GM12878 (cell line): ENCODE data around the gene SCYL3. TPM values are rescaled to one million over a fixed set of nuclear protein-coding genes. Genes with fewer than 3 reads are reported as not detected.

Experiments used
- ATAC-seq: fragments of 200-7000 bp; cut with Tn5 transposase; 3 replicates; pipeline ENCODE4 v1.9.1; 2020; ENCODE audit warnings: mild to moderate bottlenecking, moderate library complexity
- BruUV-seq: library from RNA; stranded (reverse); fragments of 400-500 nt; replicated peaks from 2 replicates; lab custom pipeline; 2021; lab: Mats Ljungman, UMichigan
- CTCF ChIA-PET: fragments of 300-600 bp; sonication (Branson Sonifier 250); formaldehyde crosslinking; extraction: SDS; loops from one replicate; lab custom pipeline; 2021; ENCODE audit warnings: inconsistent platforms; lab: Yijun Ruan, JAX
- POLR2A ChIA-PET: fragments of 350-600 bp; formaldehyde crosslinking; extraction: SDS; loops from one replicate; lab custom pipeline; 2021; ENCODE audit warnings: inconsistent platforms; lab: Charles Lee
- RAD21 ChIA-PET: fragments of 300-600 bp; sonication (Branson Sonifier 250); formaldehyde crosslinking; loops from one replicate; lab custom pipeline; 2023; ENCODE audit warnings: antibody characterized with exemption; ENCODE audit not compliant: unreplicated experiment; lab: Charles Lee
- SMC1A ChIA-PET: fragments of 300-600 bp; sonication (Branson Sonifier 250); formaldehyde crosslinking; loops from one replicate; lab custom pipeline; 2023; ENCODE audit not compliant: unreplicated experiment, uncharacterized antibody; lab: Charles Lee
- DNase-seq: peaks from one replicate; pipeline ENCODE4 v3.0.0-alpha.2; 2011; ENCODE audit warnings: low read depth, low spot score
- FAIRE-seq: peaks from 3 replicates; lab custom pipeline; 2011; peaks lifted over from hg19 to GRCh38; lab: Jason Lieb, UNC
- H2AFZ ChIP-seq: 2 replicates; pipeline ENCODE4 v1.6.0; 2011; ENCODE audit warnings: low read depth, low read length, control low read depth; ENCODE audit not compliant: control insufficient read depth
- H3K27ac ChIP-seq: 2 replicates; pipeline ENCODE4 v1.5.1; 2011; ENCODE audit warnings: control low read depth; ENCODE audit not compliant: control insufficient read depth, insufficient read depth
- H3K27me3 ChIP-seq, 2 experiments: replicated peaks in 1 of 2; 2 replicates each; pipeline versions ENCODE4 v1.6.0 to v1.6.1; 2011; ENCODE audit warnings: low read length in 1 of 2; ENCODE audit not compliant: control insufficient read depth in 2 of 2, insufficient read depth in 2 of 2
- H3K36me3 ChIP-seq, 2 experiments: 2 replicates each; pipeline ENCODE4 v1.5.1; 2011; ENCODE audit warnings: low read length in 1 of 2; ENCODE audit not compliant: control insufficient read depth in 2 of 2, insufficient read depth in 2 of 2
- H3K4me1 ChIP-seq: 2 replicates; pipeline ENCODE4 v1.6.1; 2011; ENCODE audit warnings: mild to moderate bottlenecking, low read length, moderate library complexity, mixed read lengths; ENCODE audit not compliant: control insufficient read depth, insufficient read depth
- H3K4me2 ChIP-seq: 2 replicates; pipeline ENCODE4 v1.6.0; 2011; ENCODE audit warnings: control low read depth; ENCODE audit not compliant: control insufficient read depth, insufficient read depth
- H3K4me3 ChIP-seq: fragments of 200-600 bp; sonication (generic); 2 replicates; pipeline ENCODE4 v1.5.1; 2016
- H3K79me2 ChIP-seq: 2 replicates; pipeline ENCODE4 v1.6.0; 2011; ENCODE audit warnings: low read length; ENCODE audit not compliant: control insufficient read depth, insufficient read depth
- H3K9ac ChIP-seq: 2 replicates; pipeline ENCODE4 v1.8.0; 2011; ENCODE audit warnings: low read length, control low read depth, mixed read lengths; ENCODE audit not compliant: control insufficient read depth, insufficient read depth
- H3K9me3 ChIP-seq: replicated peaks from 3 replicates; pipeline ENCODE4 v1.5.1; 2011; ENCODE audit warnings: mild to moderate bottlenecking, low read length; ENCODE audit not compliant: control insufficient read depth, insufficient read depth
- H4K20me1 ChIP-seq: 2 replicates; pipeline ENCODE4 v1.6.0; 2011; ENCODE audit not compliant: control insufficient read depth, insufficient read depth
- ATF7 ChIP-seq: fragments of 450-650 bp; IDR thresholded peaks from 2 replicates; pipeline ENCODE4 v1.6.1; 2016; ENCODE audit warnings: low read depth, mild to moderate bottlenecking
- BACH1 ChIP-seq: fragments of 450-650 bp; IDR thresholded peaks from 2 replicates; pipeline ENCODE4 v1.6.1; 2017; ENCODE audit warnings: mild to moderate bottlenecking, borderline replicate concordance
- BCL11A ChIP-seq: IDR thresholded peaks from 2 replicates; pipeline ENCODE4 v1.6.1; 2011; ENCODE audit warnings: low read depth, low read length
- CREM ChIP-seq: IDR thresholded peaks from 2 replicates; pipeline ENCODE4 v1.6.1; 2014; ENCODE audit warnings: antibody characterized with exemption, low read depth
- ELK1 ChIP-seq: IDR thresholded peaks from 2 replicates; pipeline ENCODE4 v1.6.1; 2012; ENCODE audit warnings: low read depth, low read length, improper control_type of control experiment
- HCFC1 ChIP-seq: fragments of 150-350 bp; IDR thresholded peaks from 2 replicates; pipeline ENCODE4 v1.6.1; 2014; ENCODE audit warnings: low read length
- KLF5 ChIP-seq: fragments of 450-650 bp; IDR thresholded peaks from 2 replicates; pipeline ENCODE4 v1.6.1; 2014; ENCODE audit warnings: mild to moderate bottlenecking; ENCODE audit not compliant: partially characterized antibody
- MYB ChIP-seq: fragments of 150-350 bp; IDR thresholded peaks from 2 replicates; pipeline ENCODE4 v1.6.1; 2014; ENCODE audit warnings: mild to moderate bottlenecking, low read depth, low read length, borderline replicate concordance
- POU2F2 ChIP-seq: IDR thresholded peaks from 3 replicates; pipeline ENCODE4 v1.6.1; 2011; ENCODE audit warnings: low read depth, mild to moderate bottlenecking, low read length, borderline replicate concordance
- RBBP5 ChIP-seq: fragments of 200-600 bp; sonication (generic); conservative IDR thresholded peaks from 2 replicates; pipeline ENCODE4 v1.6.1; 2016
- SREBF2 ChIP-seq: IDR thresholded peaks from 2 replicates; pipeline ENCODE4 v1.6.1; 2012; ENCODE audit warnings: mild to moderate bottlenecking, low read length
- SRF ChIP-seq, 2 experiments: IDR thresholded peaks; 2 replicates each; pipeline ENCODE4 v1.6.1; 2011; ENCODE audit warnings: low read depth in 2 of 2, low read length in 2 of 2, mild to moderate bottlenecking in 1 of 2, moderate library complexity in 1 of 2
- SUZ12 ChIP-seq: fragments of 200-600 bp; sonication (generic); IDR thresholded peaks from one replicate; pipeline ENCODE4 v1.6.1; 2018; ENCODE audit warnings: antibody characterized with exemption, mild to moderate bottlenecking; ENCODE audit not compliant: unreplicated experiment
- TCF12 ChIP-seq: IDR thresholded peaks from 2 replicates; pipeline ENCODE4 v1.6.1; 2011; ENCODE audit warnings: low read depth, mild to moderate bottlenecking, low read length
- TCF3 ChIP-seq: IDR thresholded peaks from 2 replicates; pipeline ENCODE4 v1.6.1; 2012; ENCODE audit warnings: low read depth, mild to moderate bottlenecking, low read length, borderline replicate concordance; ENCODE audit not compliant: insufficient read depth
- ZNF24 ChIP-seq: fragments of 450-650 bp; IDR thresholded peaks from 2 replicates; pipeline ENCODE4 v1.6.1; 2017; ENCODE audit warnings: antibody characterized with exemption, mild to moderate bottlenecking
- WGBS: methylation state at CpG from one replicate; pipeline ENCODE4 v1.1.6; 2016; ENCODE audit warnings: low lambda C conversion rate; ENCODE audit not compliant: insufficient replicate concordance, insufficient coverage; ENCODE audit errors: missing lambda C conversion rate; 5-methylcytosine and 5-hydroxymethylcytosine counted together
- in situ Hi-C: fragments of 300-500 bp; cut with MboI; formaldehyde crosslinking; loops from 9 replicates; pipeline ENCODE4 v1.14.3; 2018; ENCODE audit warnings: mixed read lengths
- intact Hi-C: fragments of 100-400 bp; cut with micrococcal nuclease; formaldehyde crosslinking; loops from one replicate; pipeline ENCODE4 v1.14.2; 2022; ENCODE audit not compliant: unreplicated experiment
- polyA plus RNA-seq, 11 experiments: library from polyadenylated mRNA; depleted of rRNA in 4 of 11; unstranded in 6 of 11; stranded (reverse) in 5 of 11; fragments of >200 nt; fragmentation: Nextera tagmentation in 4 of 11; fragmentation: Illumina TruSeq in 1 of 11; extraction: Ambion mirVana in 4 of 11; extraction: Trizol in 1 of 11; gene quantifications; 1 replicate in 1 of 11; 2 replicates in 10 of 11; pipeline versions ENCODE4 v1.2.1 to v1.2.3, GENCODE V29; 2011 to 2016; ENCODE audit warnings: inconsistent platforms in 2 of 11, missing spikeins in 2 of 11, low read depth in 1 of 11
- total RNA-seq, 4 experiments: library from RNA; depleted of rRNA in 3 of 4; stranded (reverse); fragments of >200 nt in 3 of 4; fragmentation: Illumina TruSeq in 1 of 4; extraction: Trizol in 1 of 4; gene quantifications; 2 replicates each; pipeline versions ENCODE4 v1.2.1 to v1.2.3, GENCODE V29; 2013 to 2021

The SCYL3 gene
- total and polyA plus RNA-seq, 10 of the 15 experiments (the other 5 are each of a cell fraction or from before 2014, with no cell fraction given): 4.3 to 14.3 (median 10.3) TPM

DNA sequence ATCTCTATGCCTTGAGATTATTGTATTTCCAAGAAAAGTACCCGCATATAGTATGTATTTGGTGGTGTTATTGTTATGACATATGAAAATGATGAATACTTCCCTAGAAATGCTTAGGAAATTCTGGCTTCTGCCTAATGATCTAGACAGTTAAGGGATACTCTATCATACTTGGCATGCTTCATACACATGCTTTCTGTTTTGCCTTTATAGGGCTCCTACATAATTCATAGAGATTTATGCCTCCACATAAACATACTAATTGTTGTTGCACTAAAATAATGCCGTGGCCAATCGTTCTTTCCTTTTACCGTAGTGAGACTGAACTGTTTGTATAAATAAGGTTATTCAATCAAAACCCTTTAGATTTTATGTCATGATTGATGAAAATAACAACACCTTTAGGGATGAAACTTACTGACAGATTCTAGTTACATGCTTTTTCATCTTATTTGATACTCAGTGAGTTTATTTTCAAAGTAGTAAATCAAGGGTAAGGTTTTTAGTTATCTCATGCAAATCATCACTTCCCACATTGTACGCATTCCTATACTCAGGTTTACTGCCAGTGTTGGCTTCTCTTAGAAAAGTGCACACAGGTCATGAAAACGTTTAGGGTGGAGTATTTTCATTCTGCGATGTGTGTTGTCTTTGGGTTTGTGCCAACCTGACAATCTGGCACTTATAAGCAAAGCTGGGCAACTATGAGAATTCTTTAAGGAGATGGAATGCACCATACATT is 40.5 kb upstream of the SCYL3 start:
- no TSS peak for BruUV-seq
- in situ Hi-C loops: no loop called here

GRCh38 chr1:169931795-169932231 is 38.1 kb upstream of the SCYL3 start:
- no TSS peak for BruUV-seq
- in situ Hi-C loops: no loop called here
- H2AFZ ChIP-seq: no peak overlapping the region
- no peak for DNase-seq
- H3K4me3 ChIP-seq: no peak overlapping the region
- no peaks in the 10 kb centered on the region for H3K9me3 ChIP-seq
- no peaks in the 10 kb centered on the region for H4K20me1 ChIP-seq
- ChIA-PET CTCF (interaction anchor here (0.6 kb wide), 1 partner anchor 38 kb away, joined by 3 read pairs; the partner anchor contains the start of gene SCYL3), SMC1A (no interaction called here), RAD21 (no interaction called here), POLR2A (no interaction called here)
- no peak overlapping the region for H3K4me2 ChIP-seq
- FAIRE-seq: no peak
- H3K36me3 ChIP-seq: no peaks in the 10 kb centered on the region; a peak in 1 of 4 replicates
- no peak for ATAC-seq
- H3K79me2 ChIP-seq: no peaks in the 10 kb centered on the region
- no peak for TF ChIP-seq SRF (IDR thresholded peaks at IDR 0.05; ENCODE audit: low read depth in 2 of 2, low read length in 2 of 2)
- no peak for TF ChIP-seq RBBP5
- TF ChIP-seq ELK1: no peak
- no peak for TF ChIP-seq BACH1
- no peak for TF ChIP-seq ATF7
- no peak for TF ChIP-seq HCFC1
- TF ChIP-seq SREBF2: no peak
- TF ChIP-seq MYB: no peak
- no peak for TF ChIP-seq TCF12
- no peak for TF ChIP-seq TCF3
- TF ChIP-seq CREM: no peak
- TF ChIP-seq SUZ12: no peak
- TF ChIP-seq BCL11A: no peak
- TF ChIP-seq KLF5: no peak
- no peaks in the 10 kb centered on the region for H3K4me1 ChIP-seq
- 0% methylated on average over 1 of the region's 1 CpG for WGBS
- no peak overlapping the region for H3K27ac ChIP-seq
- intact Hi-C loops: loop anchor here (10.0 kb wide), 1 partner anchor 313 kb away; no protein-coding TSS in a partner anchor
- H3K27me3 ChIP-seq: no peaks in the 10 kb centered on the region
- no peak overlapping the region for H3K9ac ChIP-seq

More for the DNA sequence above, 40.5 kb upstream of the SCYL3 start:
- Histone ChIP-seq H3K9ac (no peak overlapping the region), H3K27ac (no peak overlapping the region), H3K9me3 (no peaks in the 10 kb centered on the region)
- TF ChIP-seq POU2F2 (no peak), ZNF24 (no peak)
- TF ChIP-seq, all 136 proteins: peak for 0
- H2AFZ ChIP-seq: no peak overlapping the region
- no peak overlapping the region for H3K4me3 ChIP-seq
- no peaks in the 10 kb centered on the region for H3K27me3 ChIP-seq
- DNase-seq (no peak), FAIRE-seq (no peak), ATAC-seq (no peak)
- SMC1A ChIA-PET: interaction anchor here (2.1 kb wide), 1 partner anchor 134 kb away, joined by 8 read pairs; no protein-coding TSS in a partner anchor
- no peak overlapping the region for H3K4me2 ChIP-seq
- CTCF ChIA-PET: interaction anchor here (1.4 kb wide), 1 partner anchor 755 kb away, joined by 3 read pairs; no protein-coding TSS in a partner anchor
- H3K4me1 ChIP-seq: no peaks in the 10 kb centered on the region
- RAD21 ChIA-PET: no interaction called here
- intact Hi-C loops: loop anchor here (10.0 kb wide), 1 partner anchor 311 kb away; no protein-coding TSS in a partner anchor
- WGBS: 85% methylated on average over 7 of the region's 7 CpGs
- POLR2A ChIA-PET: no interaction called here
- no peaks in the 10 kb centered on the region for H3K36me3 ChIP-seq
- no peaks in the 10 kb centered on the region for H3K79me2 ChIP-seq
- H4K20me1 ChIP-seq: no peaks in the 10 kb centered on the region
